ENCODE data around the gene PRDM2. TPM values are rescaled to one million over a fixed set of nuclear protein-coding genes. Genes with fewer than 3 reads are reported as not detected.
A peak's percentile ranks its signal among the peaks of the same experiment; 100 is the strongest.

The PRDM2 gene
- total RNA-seq, 6 experiments from 2014 or later = 20.9 to 26.9 (median 25.7) TPM

DNA sequence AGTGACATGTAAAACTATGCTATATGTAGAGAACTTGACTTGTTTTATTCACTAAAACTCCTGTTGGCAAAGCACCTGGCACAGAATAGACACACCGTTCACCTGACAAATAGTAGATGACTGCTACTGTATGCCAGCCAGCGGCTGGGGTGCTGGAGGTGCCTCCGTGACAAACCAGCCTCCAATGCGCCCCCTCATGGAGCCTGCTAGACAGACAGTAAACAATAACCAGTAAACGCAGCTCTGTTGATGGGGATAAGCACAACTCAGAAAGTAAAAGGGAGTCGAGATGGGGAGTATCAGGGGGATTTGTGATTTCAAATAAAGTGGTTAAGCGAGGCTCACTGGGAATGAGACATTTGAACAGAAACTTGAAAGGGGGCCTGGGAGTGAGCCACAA is 107.2 kb downstream of the PRDM2 start:
- peak; percentile 7 for DNase-seq
- Mint-ChIP-seq H3K27me3 (ENCODE audit: insufficient read depth) (peaks cover 1% of the 10 kb centered on the region), H3K4me1 (ENCODE audit: low read depth) (peaks cover 14% of the 10 kb centered on the region), H3K9me3 (no peaks in the 10 kb centered on the region), H3K4me3 (no peak overlapping the region), H3K36me3 (ENCODE audit: low read depth) (no peaks in the 10 kb centered on the region; the same call in 1 of the 2 replicates), H3K27ac (no peak overlapping the region)
- TF ChIP-seq CTCF (IDR thresholded peaks at IDR 0.05) = peak; percentile 68

DNA sequence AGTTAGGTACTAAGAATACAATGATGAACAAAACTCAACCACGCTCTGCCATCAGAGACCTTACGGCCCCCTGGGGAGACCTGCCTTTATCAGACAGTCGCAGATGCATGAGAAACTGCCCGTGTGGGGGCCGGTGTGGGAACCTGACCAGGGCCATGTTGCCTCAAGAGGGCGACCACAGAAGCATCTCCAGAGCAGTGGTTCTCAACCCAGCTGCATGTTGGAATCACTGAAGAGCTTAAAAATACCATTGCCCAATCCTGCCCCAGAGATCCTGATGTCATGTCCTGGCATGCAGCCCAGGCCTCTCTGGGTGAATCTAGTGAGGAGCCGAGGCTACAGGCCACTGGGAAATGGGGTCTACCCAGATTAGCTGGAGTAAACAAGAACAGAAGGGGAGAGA is 108.7 kb downstream of the PRDM2 start:
- Mint-ChIP-seq H3K27ac (no peak overlapping the region), H3K36me3 (ENCODE audit: low read depth) (no peaks in the 10 kb centered on the region; the same call in 1 of the 2 replicates), H3K27me3 (ENCODE audit: insufficient read depth) (peaks cover 1% of the 10 kb centered on the region), H3K9me3 (no peaks in the 10 kb centered on the region), H3K4me1 (ENCODE audit: low read depth) (peaks cover 14% of the 10 kb centered on the region), H3K4me3 (no peak overlapping the region)
- DNase-seq = peak; percentile 31
- no peak for TF ChIP-seq CTCF (IDR thresholded peaks at IDR 0.05)

- no peak for TF ChIP-seq CTCF (IDR thresholded peaks at IDR 0.05)
- H3K4me3 Mint-ChIP-seq = no peak overlapping the region
- H3K27me3 Mint-ChIP-seq (ENCODE audit: insufficient read depth) = peaks cover 1% of the 10 kb centered on the region
- H3K4me1 Mint-ChIP-seq (ENCODE audit: low read depth) = peaks cover 14% of the 10 kb centered on the region
- H3K36me3 Mint-ChIP-seq (ENCODE audit: low read depth) = no peaks in the 10 kb centered on the region; the same call in 1 of the 2 replicates
- DNase-seq = no peak
- no peak overlapping the region for H3K27ac Mint-ChIP-seq
- H3K9me3 Mint-ChIP-seq = no peaks in the 10 kb centered on the region
These were observed 109.6 kb downstream of the PRDM2 start for GRCh38 chr1:13809461-13810159.

DNA sequence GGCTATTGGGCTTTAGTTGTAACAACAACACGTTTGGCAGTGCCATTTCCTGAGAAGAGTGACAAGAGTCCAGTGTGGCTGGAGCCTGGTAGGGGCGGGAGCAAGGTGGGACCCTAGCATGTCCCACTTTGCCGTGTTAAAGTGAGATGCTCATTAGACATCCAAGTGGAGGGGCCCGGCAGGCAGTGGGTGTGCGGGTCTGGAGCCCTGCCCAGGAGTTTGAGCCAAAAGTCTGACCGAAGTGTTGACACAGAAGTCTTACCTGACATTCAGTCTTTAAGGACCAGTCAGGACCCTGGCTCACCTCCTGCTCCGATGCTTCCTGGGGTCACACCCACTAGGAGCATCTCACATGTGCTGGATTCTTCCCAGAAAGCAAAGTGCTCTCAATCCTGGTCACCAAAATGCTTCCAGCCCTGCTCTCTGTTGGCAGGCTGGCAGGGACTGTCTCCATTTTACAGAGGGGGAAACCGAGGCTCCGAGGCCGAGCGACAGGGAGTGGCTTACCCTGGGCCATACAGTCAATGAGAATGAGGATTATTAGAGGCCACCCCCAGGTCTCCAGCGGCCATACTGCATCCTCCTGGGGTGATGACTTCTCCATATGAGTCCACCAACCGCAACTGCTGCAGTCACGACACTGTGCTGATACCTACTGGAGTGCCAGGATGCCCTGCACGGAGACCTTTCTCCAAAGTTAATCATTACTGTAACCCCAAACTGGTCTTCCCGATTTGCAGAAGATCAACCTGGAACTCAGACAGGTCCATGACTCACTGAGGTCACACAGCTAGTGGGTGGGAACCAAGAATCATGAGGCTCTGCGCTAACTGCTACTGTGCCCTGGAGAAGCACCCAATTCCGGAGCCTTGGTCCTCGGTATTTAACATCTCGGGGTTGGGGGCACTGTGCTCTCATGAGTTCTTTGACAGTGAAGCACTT is 112.7 kb downstream of the PRDM2 start:
- H3K9me3 Mint-ChIP-seq = no peaks in the 10 kb centered on the region
- DNase-seq = no peak
- H3K36me3 Mint-ChIP-seq (ENCODE audit: low read depth) = no peaks in the 10 kb centered on the region; the same call in 1 of the 2 replicates
- no peak overlapping the region for H3K27ac Mint-ChIP-seq
- H3K4me3 Mint-ChIP-seq = no peak overlapping the region
- no peak for TF ChIP-seq CTCF (IDR thresholded peaks at IDR 0.05)
- H3K4me1 Mint-ChIP-seq (ENCODE audit: low read depth) = peaks cover 14% of the 10 kb centered on the region
- peaks cover 1% of the 10 kb centered on the region; the same call in 1 of the 2 replicates for H3K27me3 Mint-ChIP-seq (ENCODE audit: insufficient read depth)

DNA sequence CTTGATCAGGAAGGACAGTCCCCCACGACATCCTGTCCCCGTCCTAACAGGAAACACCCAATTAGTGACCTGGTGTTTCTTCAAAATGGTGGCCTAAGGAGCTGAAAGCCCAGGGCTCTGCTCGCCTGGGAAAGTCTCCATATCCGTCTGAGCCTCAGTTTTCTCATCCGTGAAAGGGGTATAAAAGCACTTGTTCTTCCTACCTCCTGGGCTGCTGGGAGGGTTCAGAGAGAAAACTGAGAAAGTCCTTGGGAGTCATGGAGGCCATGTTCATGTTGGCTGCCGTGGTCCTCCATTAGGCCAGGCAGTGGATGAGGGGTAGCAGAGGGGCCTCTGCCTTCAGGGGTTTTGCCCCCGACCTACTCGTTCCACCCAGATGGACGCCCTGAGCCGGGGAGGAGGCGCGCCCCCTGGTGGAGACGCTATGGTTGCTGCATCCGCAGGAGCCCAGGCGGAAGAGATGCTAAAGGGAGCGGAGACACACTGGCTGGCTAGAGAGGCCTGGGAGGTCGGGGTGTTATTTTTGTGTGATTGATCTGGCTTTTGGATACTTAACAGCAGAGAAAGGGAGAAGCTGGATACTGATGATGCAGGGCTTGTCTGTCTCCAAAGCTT is 113.5 kb downstream of the PRDM2 start:
- no peak overlapping the region for H3K27ac Mint-ChIP-seq
- no peaks in the 10 kb centered on the region for H3K9me3 Mint-ChIP-seq
- no peaks in the 10 kb centered on the region; the same call in 1 of the 2 replicates for H3K36me3 Mint-ChIP-seq (ENCODE audit: low read depth)
- no peak for DNase-seq
- no peak overlapping the region for H3K4me3 Mint-ChIP-seq
- TF ChIP-seq CTCF (IDR thresholded peaks at IDR 0.05) = peak; percentile 87
- H3K4me1 Mint-ChIP-seq (ENCODE audit: low read depth) = peaks cover 13% of the 10 kb centered on the region
- H3K27me3 Mint-ChIP-seq (ENCODE audit: insufficient read depth) = peaks cover 1% of the 10 kb centered on the region; the same call in 1 of the 2 replicates

Data from HFFc6 (cell line).